GM19193 (cell line): ENCODE data around the gene C16orf95.

Experiments used
- POLR2A ChIP-seq: IDR thresholded peaks from 4 replicates; pipeline ENCODE4 v1.6.1; 2011; ENCODE audit not compliant: insufficient read depth, insufficient read length; ENCODE audit errors: extremely low read depth

C16orf95 gene

GRCh38 chr16:87336434-87337240 lies 19.4 kb upstream of the C16orf95 start:
- TF ChIP-seq POLR2A, result no peak

DNA sequence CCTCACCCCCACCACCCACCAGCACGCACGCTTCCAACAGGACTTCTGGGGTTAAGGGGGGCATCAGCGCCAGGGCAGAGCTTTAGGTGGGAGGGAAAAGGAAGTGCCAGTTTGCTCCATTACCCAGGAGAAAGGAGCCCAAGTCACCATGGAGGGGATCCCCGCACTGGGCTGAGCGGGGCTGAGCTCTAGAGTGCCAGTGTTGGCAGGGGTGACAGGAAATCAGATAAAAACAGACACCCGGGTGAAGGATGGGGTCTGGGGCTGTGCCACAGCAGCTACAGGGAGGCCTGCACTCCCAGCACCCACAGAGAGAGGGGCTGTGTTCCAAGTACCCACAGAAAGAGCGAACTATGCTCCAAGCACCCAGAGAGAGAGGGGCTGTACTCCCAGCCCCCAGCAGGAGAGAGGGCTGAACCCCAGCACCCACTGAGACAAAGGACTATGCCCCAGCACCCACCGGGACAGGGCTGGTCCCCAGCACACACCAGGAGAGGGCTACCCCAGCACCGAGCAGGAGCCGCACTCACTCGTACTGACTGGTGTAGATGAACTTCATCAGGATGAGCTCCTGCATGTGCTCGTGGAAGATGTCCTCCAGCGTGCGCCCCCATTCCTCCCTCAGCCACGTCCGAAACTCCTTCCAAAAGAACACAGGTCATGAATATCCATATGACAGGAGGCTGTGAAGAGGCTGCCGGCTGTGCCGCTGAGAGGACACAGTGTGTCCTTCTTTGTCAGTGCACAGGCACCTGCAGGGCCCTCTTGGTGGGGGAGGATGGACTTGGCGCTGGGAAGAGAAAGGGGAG lies 18.6 kb upstream of the C16orf95 start:
- TF ChIP-seq POLR2A, result no peak

- no peak for TF ChIP-seq POLR2A
These were observed 17.7 kb upstream of the C16orf95 start for GRCh38 chr16:87334651-87335624.

DNA sequence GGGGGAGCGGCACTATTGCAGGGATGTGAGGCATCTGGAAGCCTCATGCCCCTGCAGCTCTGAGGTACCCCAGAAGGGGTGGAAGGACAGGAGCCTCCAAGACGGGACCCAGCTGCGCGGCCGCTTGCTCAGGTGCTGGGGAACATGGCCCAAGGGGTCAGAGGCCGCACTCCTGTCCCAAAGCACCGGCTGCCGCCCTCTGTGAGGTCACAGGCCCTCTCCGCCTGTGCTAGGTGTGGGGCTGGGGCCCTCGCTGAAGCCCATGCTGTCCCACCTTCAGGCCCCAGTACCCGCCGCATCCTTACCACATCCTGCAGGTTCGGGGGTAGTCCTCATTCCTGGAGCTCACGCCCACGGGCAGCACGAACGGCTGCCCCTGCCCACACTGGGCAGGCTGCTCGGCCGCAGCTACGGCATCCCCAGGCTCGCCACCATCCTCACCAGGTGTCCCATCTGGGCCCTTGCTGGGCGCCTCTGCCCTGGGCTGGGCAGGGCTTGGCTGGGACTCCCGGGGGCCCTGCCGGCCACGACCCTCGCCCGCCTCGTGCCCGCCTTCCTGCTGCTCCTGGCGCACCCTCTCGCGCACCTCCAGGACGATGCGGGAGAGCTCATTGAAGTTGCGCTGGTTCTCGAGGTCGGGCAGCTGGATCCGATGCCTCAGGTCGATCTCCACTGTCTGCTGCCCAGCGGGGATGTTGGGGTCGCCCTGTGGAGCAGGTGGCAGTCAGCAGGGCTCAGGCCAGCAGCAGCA lies 16.6 kb upstream of the C16orf95 start:
- no peak for TF ChIP-seq POLR2A

DNA sequence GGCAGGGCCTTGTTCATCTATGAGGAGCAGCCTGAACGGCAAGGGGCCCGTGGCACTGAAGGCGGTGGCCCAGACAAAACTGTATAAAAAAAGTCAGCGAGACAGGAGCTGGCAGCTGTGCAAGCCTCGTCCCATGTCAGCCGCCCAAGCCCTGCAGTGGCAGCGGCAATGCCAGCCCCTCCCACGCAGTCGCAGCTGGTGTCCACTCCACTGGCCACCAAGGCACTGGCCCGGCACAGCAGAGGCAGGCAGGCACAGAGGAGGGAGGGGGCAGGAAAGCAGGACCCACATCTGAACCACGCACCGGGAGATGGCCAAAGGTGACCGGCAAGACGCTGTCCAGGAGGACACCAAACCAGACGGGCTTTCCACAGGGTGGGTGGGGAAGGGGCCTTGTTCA lies 15.9 kb upstream of the C16orf95 start:
- no peak for TF ChIP-seq POLR2A

DNA sequence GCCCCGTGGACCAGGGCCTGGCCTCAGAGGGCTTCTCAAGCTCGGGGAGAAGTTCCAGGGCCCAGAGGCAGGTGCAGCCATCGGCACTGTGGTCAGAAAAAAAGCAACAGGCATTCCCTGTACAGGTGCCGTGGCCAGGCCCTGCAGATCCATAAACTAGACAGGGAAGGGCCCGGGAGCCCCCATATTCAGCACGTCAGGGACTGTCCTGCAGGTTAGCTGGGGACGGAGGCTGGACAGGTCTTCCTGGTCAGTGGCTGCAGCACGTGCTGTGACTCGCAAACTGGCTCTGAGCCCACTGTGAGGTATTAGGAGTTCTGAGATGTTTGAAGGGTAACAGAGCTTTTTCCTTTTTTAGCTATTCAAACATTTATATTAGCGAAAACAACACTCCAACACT lies 15.0 kb upstream of the C16orf95 start:
- no peak for TF ChIP-seq POLR2A

GRCh38 chr16:87331241-87331801 lies 14.1 kb upstream of the C16orf95 start:
- TF ChIP-seq POLR2A, result no peak

DNA sequence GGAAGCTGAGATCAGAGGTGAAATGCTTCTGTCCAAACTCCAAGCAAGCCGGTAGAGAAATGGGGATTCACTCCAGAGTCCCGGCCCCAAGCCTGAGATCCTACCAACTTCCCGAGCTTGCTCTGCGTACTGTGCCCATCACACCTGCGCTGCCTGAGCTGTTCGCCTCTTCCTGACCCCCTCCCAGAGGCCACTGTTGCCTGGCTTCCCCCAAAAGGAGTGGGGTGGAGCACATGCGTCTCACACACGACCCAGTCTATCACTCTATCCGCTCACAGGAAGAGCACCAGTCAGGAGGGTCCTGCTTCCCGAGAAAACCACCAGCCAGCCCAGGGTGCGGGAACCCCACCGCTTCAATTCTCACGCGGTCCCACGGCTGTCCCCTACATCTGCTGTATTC lies 13.5 kb upstream of the C16orf95 start:
- no peak for TF ChIP-seq POLR2A

- TF ChIP-seq POLR2A, result no peak
These were observed 13.0 kb upstream of the C16orf95 start for GRCh38 chr16:87330257-87330624.

GRCh38 chr16:87329436-87330256 lies 12.5 kb upstream of the C16orf95 start:
- TF ChIP-seq POLR2A, result no peak

GRCh38 chr16:87328846-87329245 lies 11.7 kb upstream of the C16orf95 start:
- no peak for TF ChIP-seq POLR2A

DNA sequence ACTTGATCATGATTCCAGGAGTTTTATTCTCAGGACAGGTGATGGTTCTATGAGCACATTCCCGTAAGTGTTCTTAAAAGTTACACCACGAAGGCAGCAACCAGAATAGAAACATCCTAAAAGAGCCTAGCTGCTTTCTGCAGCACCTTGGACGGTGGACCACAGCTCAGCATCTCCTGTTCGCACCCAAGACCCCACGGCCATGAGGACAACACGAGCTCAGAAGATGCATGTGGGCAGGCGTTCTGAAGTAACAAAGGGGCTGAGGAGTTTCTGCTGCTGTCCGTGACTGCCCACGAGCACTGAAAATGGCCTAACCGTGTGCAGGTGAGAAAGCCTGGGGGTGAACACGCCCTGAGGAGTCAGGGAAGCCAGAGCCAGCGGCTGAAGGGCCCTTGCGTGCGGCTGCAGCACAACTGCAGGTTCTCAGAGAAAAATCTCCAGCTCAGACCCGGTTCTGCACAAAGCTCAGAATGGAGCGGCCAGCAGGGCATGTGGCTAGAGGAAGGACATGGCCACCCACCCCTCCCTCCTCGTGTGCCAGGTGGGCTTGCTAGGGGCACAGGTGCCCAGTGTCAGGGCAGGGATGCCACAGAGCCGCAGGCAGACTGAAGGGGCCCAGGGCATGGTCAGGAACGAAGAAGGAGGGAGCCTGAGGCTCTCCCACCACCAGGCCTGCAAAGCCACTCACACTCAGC lies 10.8 kb upstream of the C16orf95 start:
- no peak for TF ChIP-seq POLR2A
